ENCODE data around the gene CP. TPM values are rescaled to one million over a fixed set of nuclear protein-coding genes. Genes with fewer than 3 reads are reported as not detected.

The CP gene
- total RNA-seq, 2 donors from 2014 or later = not detected

Other genes with a start within 250 kb of the CP start
- gene GYG1, start 230.3 kb downstream of the CP start, total RNA-seq = 10 to 100 TPM; 22.3 to 27.4 TPM
- gene HLTF, start 135.3 kb downstream of the CP start, total RNA-seq = 1 to 10 TPM; 5.6 TPM
- 10 to 100 TPM; 12.7 to 12.9 TPM for gene HPS3, start 92.2 kb downstream of the CP start, total RNA-seq
- not detected for gene TM4SF18, start 111.8 kb upstream of the CP start, total RNA-seq
- gene TM4SF1, start 155.8 kb upstream of the CP start, total RNA-seq = under 1 TPM in 1 of 2 donors, not detected in 1; 0.83 TPM

All from T-helper 17 cell (primary cell).